Osteoblast (primary cell): ENCODE measurements around the gene FBXO41. TPM values are rescaled to one million over a fixed set of nuclear protein-coding genes. Genes with fewer than 3 reads are reported as not detected.
A peak's percentile ranks its signal among the peaks of the same experiment; 100 is the strongest.

ENCODE experiments used
- DNase-seq: peaks from one replicate; pipeline ENCODE4 v3.0.0; 2011; ENCODE audit warnings: low spot score, mixed read lengths; ENCODE audit not compliant: insufficient read length; ENCODE audit errors: missing footprints
- H2AFZ ChIP-seq: 2 replicates; pipeline ENCODE4 v1.6.0; 2011; ENCODE audit warnings: mild to moderate bottlenecking, low read length
- H3K27ac ChIP-seq: 2 replicates; pipeline ENCODE4 v1.5.1; 2011; ENCODE audit warnings: mild to moderate bottlenecking, low read depth, low read length, moderate library complexity
- H3K27me3 ChIP-seq: 2 replicates; pipeline ENCODE4 v1.6.0; 2012; ENCODE audit warnings: mild to moderate bottlenecking, control low read depth, inconsistent platforms, low read length, moderate library complexity; ENCODE audit not compliant: insufficient read depth
- H3K36me3 ChIP-seq: 2 replicates; pipeline ENCODE4 v1.5.1; 2011; ENCODE audit warnings: mild to moderate bottlenecking, low read length, control low read depth, moderate library complexity; ENCODE audit not compliant: insufficient read depth
- H3K4me1 ChIP-seq: 2 replicates; pipeline ENCODE4 v1.5.1; 2011; ENCODE audit warnings: mild to moderate bottlenecking, low read length, control low read depth, moderate library complexity; ENCODE audit not compliant: insufficient read depth
- H3K4me2 ChIP-seq: 2 replicates; pipeline ENCODE4 v1.6.0; 2011; ENCODE audit warnings: mild to moderate bottlenecking, low read length; ENCODE audit not compliant: insufficient read depth
- H3K4me3 ChIP-seq: fragments of 200-600 bp; sonication (generic); 3 replicates; pipeline ENCODE4 v1.5.1; 2012; ENCODE audit warnings: mild to moderate bottlenecking, low read length, inconsistent platforms; ENCODE audit not compliant: insufficient read depth
- H3K79me2 ChIP-seq: 2 replicates; pipeline ENCODE4 v1.6.0; 2012; ENCODE audit warnings: mild to moderate bottlenecking, low read length, control low read depth, inconsistent platforms; ENCODE audit not compliant: insufficient read depth
- H3K9me3 ChIP-seq: 2 replicates; pipeline ENCODE4 v1.5.1; 2011; ENCODE audit warnings: low read depth, low read length, control low read depth
- H4K20me1 ChIP-seq: 2 replicates; pipeline ENCODE4 v1.6.0; 2012; ENCODE audit warnings: mild to moderate bottlenecking, low read length, control low read depth; ENCODE audit not compliant: insufficient read depth
- total RNA-seq: library from RNA; depleted of rRNA; stranded (reverse); fragments of >200 nt; gene quantifications from 2 replicates; pipeline ENCODE4 v1.2.3, GENCODE V29; 2012
- TF ChIP-seq, protein P1 (sequence below): IDR thresholded peaks from 2 replicates; pipeline ENCODE4 v1.5.1; 2011; ENCODE audit warnings: mild to moderate bottlenecking, low read depth, low read length, moderate library complexity; ENCODE audit errors: extremely low read depth

The FBXO41 gene
- total RNA-seq, 1 donor = 0.36 TPM

- TF ChIP-seq, protein P1, sequence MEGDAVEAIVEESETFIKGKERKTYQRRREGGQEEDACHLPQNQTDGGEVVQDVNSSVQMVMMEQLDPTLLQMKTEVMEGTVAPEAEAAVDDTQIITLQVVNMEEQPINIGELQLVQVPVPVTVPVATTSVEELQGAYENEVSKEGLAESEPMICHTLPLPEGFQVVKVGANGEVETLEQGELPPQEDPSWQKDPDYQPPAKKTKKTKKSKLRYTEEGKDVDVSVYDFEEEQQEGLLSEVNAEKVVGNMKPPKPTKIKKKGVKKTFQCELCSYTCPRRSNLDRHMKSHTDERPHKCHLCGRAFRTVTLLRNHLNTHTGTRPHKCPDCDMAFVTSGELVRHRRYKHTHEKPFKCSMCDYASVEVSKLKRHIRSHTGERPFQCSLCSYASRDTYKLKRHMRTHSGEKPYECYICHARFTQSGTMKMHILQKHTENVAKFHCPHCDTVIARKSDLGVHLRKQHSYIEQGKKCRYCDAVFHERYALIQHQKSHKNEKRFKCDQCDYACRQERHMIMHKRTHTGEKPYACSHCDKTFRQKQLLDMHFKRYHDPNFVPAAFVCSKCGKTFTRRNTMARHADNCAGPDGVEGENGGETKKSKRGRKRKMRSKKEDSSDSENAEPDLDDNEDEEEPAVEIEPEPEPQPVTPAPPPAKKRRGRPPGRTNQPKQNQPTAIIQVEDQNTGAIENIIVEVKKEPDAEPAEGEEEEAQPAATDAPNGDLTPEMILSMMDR = no peak
- Histone ChIP-seq H3K9me3 (no peaks in the 10 kb centered on the region), H2AFZ (no peak overlapping the region)
Observed at GRCh38 chr2:73258186-73258912, 25.9 kb downstream of the FBXO41 start.

GRCh38 chr2:73257425-73258125 lies 26.7 kb downstream of the FBXO41 start:
- TF ChIP-seq, protein P1 = no peak
- H4K20me1 ChIP-seq = peaks cover 16% of the 10 kb centered on the region

More at GRCh38 chr2:73258186-73258912, 25.9 kb downstream of the FBXO41 start:
- Histone ChIP-seq H3K4me2 (no peak overlapping the region), H3K4me1 (no peaks in the 10 kb centered on the region), H3K4me3 (no peak overlapping the region), H4K20me1 (peaks cover 14% of the 10 kb centered on the region), H3K27me3 (no peaks in the 10 kb centered on the region), H3K27ac (no peak overlapping the region), H3K36me3 (peaks cover 16% of the 10 kb centered on the region), H3K79me2 (no peaks in the 10 kb centered on the region)
- DNase-seq = peak; percentile 88

GRCh38 chr2:73257021-73257420 lies 27.3 kb downstream of the FBXO41 start:
- DNase-seq = peak; percentile 53
- Histone ChIP-seq H4K20me1 (peaks cover 16% of the 10 kb centered on the region), H3K27ac (no peak overlapping the region), H3K4me2 (no peak overlapping the region), H2AFZ (no peak overlapping the region), H3K4me1 (no peaks in the 10 kb centered on the region), H3K79me2 (no peaks in the 10 kb centered on the region), H3K4me3 (no peak overlapping the region), H3K27me3 (no peaks in the 10 kb centered on the region), H3K9me3 (no peaks in the 10 kb centered on the region), H3K36me3 (peaks cover 27% of the 10 kb centered on the region)
- TF ChIP-seq, protein P1 = no peak

More at GRCh38 chr2:73257425-73258125, 26.7 kb downstream of the FBXO41 start:
- DNase-seq = peak; percentile 64
- no peaks in the 10 kb centered on the region for H3K79me2 ChIP-seq
- H3K27ac ChIP-seq = no peak overlapping the region
- no peaks in the 10 kb centered on the region for H3K9me3 ChIP-seq
- H2AFZ ChIP-seq = no peak overlapping the region
- no peaks in the 10 kb centered on the region for H3K4me1 ChIP-seq
- peaks cover 23% of the 10 kb centered on the region for H3K36me3 ChIP-seq
- H3K4me2 ChIP-seq = no peak overlapping the region
- H3K4me3 ChIP-seq = no peak overlapping the region
- no peaks in the 10 kb centered on the region for H3K27me3 ChIP-seq

GRCh38 chr2:73256618-73256922 lies 27.7 kb downstream of the FBXO41 start:
- H4K20me1 ChIP-seq = peaks cover 16% of the 10 kb centered on the region
- H3K27ac ChIP-seq = no peak overlapping the region
- TF ChIP-seq, protein P1 = no peak
- H2AFZ ChIP-seq = no peak overlapping the region
- no peaks in the 10 kb centered on the region for H3K27me3 ChIP-seq
- H3K4me2 ChIP-seq = no peak overlapping the region
- H3K4me1 ChIP-seq = no peaks in the 10 kb centered on the region
- peaks cover 30% of the 10 kb centered on the region for H3K36me3 ChIP-seq
- DNase-seq = no peak
- no peak overlapping the region for H3K4me3 ChIP-seq
- no peaks in the 10 kb centered on the region for H3K9me3 ChIP-seq
- no peaks in the 10 kb centered on the region for H3K79me2 ChIP-seq
